Brain microvascular endothelial cell (primary cell): ENCODE measurements around the gene LUZP2.

ENCODE experiments used
- DNase-seq: peaks from one replicate; pipeline ENCODE4 v3.0.0-alpha.2; 2020
- H3K27ac ChIP-seq: fragments of 250-450 bp; sonication (Bioruptor Pico); 2 replicates; pipeline ENCODE4 v1.5.1; 2020; ENCODE audit warnings: mild to moderate bottlenecking, moderate library complexity
- H3K27me3 ChIP-seq: fragments of 250-450 bp; sonication (Bioruptor Pico); replicated peaks from 2 replicates; pipeline ENCODE4 v1.5.1; 2020; ENCODE audit warnings: mild to moderate bottlenecking
- H3K36me3 ChIP-seq: fragments of 250-450 bp; sonication (Bioruptor Pico); replicated peaks from 2 replicates; pipeline ENCODE4 v1.5.1; 2020; ENCODE audit warnings: mild to moderate bottlenecking
- H3K4me3 ChIP-seq: 2 replicates; pipeline ENCODE4 v1.5.1; 2011; ENCODE audit warnings: low read depth, mild to moderate bottlenecking, control low read depth, low read length, moderate library complexity
- in situ Hi-C: cut with HindIII; loops from 2 replicates; pipeline ENCODE4 v1.10.0; 2017; ENCODE audit warnings: low sequenced_read_pairs, low pct_ligation_motif_present
- TF ChIP-seq, protein P1 (sequence below): IDR thresholded peaks from 2 replicates; pipeline ENCODE4 v1.5.1; 2011; ENCODE audit warnings: low read depth, mild to moderate bottlenecking, moderate library complexity, low read length, control low read depth, inconsistent platforms; ENCODE audit errors: missing control alignments

Gene LUZP2

GRCh38 chr11:24478718-24479117 is 18.1 kb upstream of the LUZP2 start:
- Histone ChIP-seq H3K36me3 (no peaks in the 10 kb centered on the region), H3K27me3 (no peaks in the 10 kb centered on the region), H3K4me3 (no peak overlapping the region), H3K27ac (no peak overlapping the region)
- TF ChIP-seq, protein P1, sequence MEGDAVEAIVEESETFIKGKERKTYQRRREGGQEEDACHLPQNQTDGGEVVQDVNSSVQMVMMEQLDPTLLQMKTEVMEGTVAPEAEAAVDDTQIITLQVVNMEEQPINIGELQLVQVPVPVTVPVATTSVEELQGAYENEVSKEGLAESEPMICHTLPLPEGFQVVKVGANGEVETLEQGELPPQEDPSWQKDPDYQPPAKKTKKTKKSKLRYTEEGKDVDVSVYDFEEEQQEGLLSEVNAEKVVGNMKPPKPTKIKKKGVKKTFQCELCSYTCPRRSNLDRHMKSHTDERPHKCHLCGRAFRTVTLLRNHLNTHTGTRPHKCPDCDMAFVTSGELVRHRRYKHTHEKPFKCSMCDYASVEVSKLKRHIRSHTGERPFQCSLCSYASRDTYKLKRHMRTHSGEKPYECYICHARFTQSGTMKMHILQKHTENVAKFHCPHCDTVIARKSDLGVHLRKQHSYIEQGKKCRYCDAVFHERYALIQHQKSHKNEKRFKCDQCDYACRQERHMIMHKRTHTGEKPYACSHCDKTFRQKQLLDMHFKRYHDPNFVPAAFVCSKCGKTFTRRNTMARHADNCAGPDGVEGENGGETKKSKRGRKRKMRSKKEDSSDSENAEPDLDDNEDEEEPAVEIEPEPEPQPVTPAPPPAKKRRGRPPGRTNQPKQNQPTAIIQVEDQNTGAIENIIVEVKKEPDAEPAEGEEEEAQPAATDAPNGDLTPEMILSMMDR = no peak
- no peak for DNase-seq
- in situ Hi-C loops = no loop called here

- H3K27ac ChIP-seq = no peak overlapping the region
- in situ Hi-C loops = no loop called here
- TF ChIP-seq, protein P1 = no peak
These were observed 7.4 kb upstream of the LUZP2 start for GRCh38 chr11:24489477-24489876.

DNA sequence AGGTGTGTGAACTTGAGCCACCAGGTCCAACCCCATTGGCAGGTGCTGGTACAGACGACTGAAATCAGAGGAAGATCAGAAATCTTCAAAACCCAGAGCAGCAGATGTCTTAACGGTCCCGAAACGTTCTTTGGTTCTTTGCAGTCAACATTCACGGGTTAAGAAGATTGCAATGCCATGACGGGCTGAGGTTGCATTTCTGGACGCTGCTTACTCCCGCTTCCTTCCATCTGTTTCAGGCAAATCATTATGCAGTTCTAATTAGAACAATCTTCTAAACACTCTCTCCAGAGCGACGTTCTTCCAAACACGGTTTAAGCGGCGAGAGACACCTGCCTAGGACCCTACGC is 492 bp upstream of the LUZP2 start:
- no peak for DNase-seq

More at GRCh38 chr11:24489477-24489876, 7.4 kb upstream of the LUZP2 start:
- Histone ChIP-seq H3K27me3 (no peaks in the 10 kb centered on the region), H3K4me3 (no peak overlapping the region), H3K36me3 (no peaks in the 10 kb centered on the region)
- DNase-seq = no peak

GRCh38 chr11:24497831-24498230 is 978 bp downstream of the LUZP2 start:
- Histone ChIP-seq H3K36me3 (no peaks in the 10 kb centered on the region), H3K4me3 (no peak overlapping the region), H3K27me3 (no peaks in the 10 kb centered on the region), H3K27ac (no peak overlapping the region)
- in situ Hi-C loops = no loop called here
- no peak for DNase-seq
- TF ChIP-seq, protein P1 = no peak

More for the DNA sequence above, 492 bp upstream of the LUZP2 start:
- in situ Hi-C loops = no loop called here
- peak overlapping the region; percentile 62 for H3K4me3 ChIP-seq
- TF ChIP-seq, protein P1 = no peak
- H3K27ac ChIP-seq = no peak overlapping the region
- H3K27me3 ChIP-seq = no peaks in the 10 kb centered on the region
- H3K36me3 ChIP-seq = no peaks in the 10 kb centered on the region

GRCh38 chr11:24502425-24502824 is 5.6 kb downstream of the LUZP2 start:
- Histone ChIP-seq H3K27ac (no peak overlapping the region), H3K36me3 (no peaks in the 10 kb centered on the region), H3K27me3 (no peaks in the 10 kb centered on the region), H3K4me3 (no peak overlapping the region)
- no peak for DNase-seq
- in situ Hi-C loops = no loop called here
- TF ChIP-seq, protein P1 = no peak

DNA sequence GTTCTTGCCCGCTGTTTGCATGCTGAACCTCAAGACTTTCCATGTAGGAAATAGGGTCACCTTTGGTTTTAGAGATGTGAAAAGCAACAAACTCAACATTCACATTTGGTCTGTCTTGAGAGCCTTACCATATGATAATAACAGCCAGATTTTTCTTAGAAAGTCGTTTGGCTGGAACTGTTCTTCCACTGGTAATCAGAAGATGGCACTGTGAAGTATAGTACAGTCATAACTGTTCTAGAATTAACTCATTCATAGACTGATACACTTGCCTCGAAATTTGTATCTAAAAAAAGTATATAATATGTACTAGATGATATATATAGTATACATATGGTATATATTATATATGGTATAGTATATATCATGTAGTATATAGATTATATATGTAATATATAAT is 12.3 kb downstream of the LUZP2 start:
- Histone ChIP-seq H3K27me3 (no peaks in the 10 kb centered on the region), H3K27ac (no peak overlapping the region), H3K36me3 (no peaks in the 10 kb centered on the region), H3K4me3 (no peak overlapping the region)
- TF ChIP-seq, protein P1 = peak; percentile 45
- in situ Hi-C loops = no loop called here
- no peak for DNase-seq
